HepG2 (cell line): Measurements from ENCODE around the gene SCRT2. TPM values are rescaled to one million over a fixed set of nuclear protein-coding genes. Genes with fewer than 3 reads are reported as not detected.

ENCODE experiments used
- CSRNP1 ChIP-seq: sonication (generic); formaldehyde crosslinking; IDR thresholded peaks from 2 replicates; pipeline ENCODE4 v1.8.1; 2023; ENCODE audit warnings: mild to moderate bottlenecking, missing genetic modification reagents
- HOXA9 ChIP-seq: sonication (generic); formaldehyde crosslinking; IDR thresholded peaks from 2 replicates; pipeline ENCODE4 v1.8.1; 2022; ENCODE audit warnings: missing genetic modification reagents, mild to moderate bottlenecking, moderate library complexity, borderline replicate concordance
- IRX3 ChIP-seq: sonication (generic); formaldehyde crosslinking; IDR thresholded peaks from 2 replicates; pipeline ENCODE4 v1.8.1; 2023; ENCODE audit warnings: mild to moderate bottlenecking, low read depth, missing genetic modification reagents, borderline replicate concordance
- ISX ChIP-seq: sonication (generic); formaldehyde crosslinking; conservative IDR thresholded peaks from 2 replicates; pipeline ENCODE4 v1.5.0; 2020; ENCODE audit warnings: missing genetic modification reagents
- KAT2B ChIP-seq: fragments of 150-350 bp; IDR thresholded peaks from 2 replicates; pipeline ENCODE4 v1.6.1; 2014; ENCODE audit warnings: low read depth, low read length, borderline replicate concordance
- MAF1 ChIP-seq: sonication (generic); formaldehyde crosslinking; IDR thresholded peaks from 2 replicates; pipeline ENCODE4 v1.5.0; 2020; ENCODE audit warnings: missing genetic modification reagents, borderline replicate concordance
- MED13 ChIP-seq: sonication (generic); formaldehyde crosslinking; IDR thresholded peaks from 2 replicates; pipeline ENCODE4 v1.5.0; 2020; ENCODE audit warnings: missing genetic modification reagents
- MTERF4 ChIP-seq: sonication (generic); formaldehyde crosslinking; IDR thresholded peaks from 2 replicates; pipeline ENCODE4 v1.8.0; 2023; ENCODE audit warnings: mild to moderate bottlenecking, missing genetic modification reagents
- NFYB ChIP-seq: sonication (generic); formaldehyde crosslinking; IDR thresholded peaks from 2 replicates; pipeline ENCODE4 v1.4.0; 2020; ENCODE audit warnings: missing genetic modification reagents
- PATZ1 ChIP-seq: sonication (generic); formaldehyde crosslinking; IDR thresholded peaks from 2 replicates; pipeline ENCODE4 v1.4.0; 2020; ENCODE audit warnings: missing genetic modification reagents
- PHF20 ChIP-seq: sonication (generic); formaldehyde crosslinking; IDR thresholded peaks from 2 replicates; pipeline ENCODE4 v1.5.0; 2020; ENCODE audit warnings: mild to moderate bottlenecking, missing genetic modification reagents
- SIX1 ChIP-seq: sonication (generic); formaldehyde crosslinking; IDR thresholded peaks from 2 replicates; pipeline ENCODE4 v1.4.0; 2020; ENCODE audit warnings: missing genetic modification reagents, borderline replicate concordance
- TERF1 ChIP-seq: sonication (generic); formaldehyde crosslinking; IDR thresholded peaks from 2 replicates; pipeline ENCODE4 v1.8.0; 2022; ENCODE audit warnings: mild to moderate bottlenecking, missing genetic modification reagents, moderate library complexity
- ZGPAT ChIP-seq: IDR thresholded peaks from 2 replicates; pipeline ENCODE4 v1.6.1; 2016; ENCODE audit warnings: mild to moderate bottlenecking
- ZNF317 ChIP-seq: sonication (generic); formaldehyde crosslinking; IDR thresholded peaks from 2 replicates; pipeline ENCODE4 v1.5.0; 2020; ENCODE audit warnings: mild to moderate bottlenecking, missing genetic modification reagents
- ZNF333 ChIP-seq: sonication (generic); formaldehyde crosslinking; IDR thresholded peaks from 2 replicates; pipeline ENCODE4 v1.4.0; 2020; ENCODE audit warnings: mild to moderate bottlenecking, missing genetic modification reagents, borderline replicate concordance
- ZNF451 ChIP-seq: sonication (generic); formaldehyde crosslinking; IDR thresholded peaks from 2 replicates; pipeline ENCODE4 v1.5.0; 2020; ENCODE audit warnings: mild to moderate bottlenecking, missing genetic modification reagents
- ZNF546 ChIP-seq: sonication (generic); formaldehyde crosslinking; conservative IDR thresholded peaks from 2 replicates; pipeline ENCODE4 v1.8.1; 2023; ENCODE audit warnings: mild to moderate bottlenecking, missing genetic modification reagents
- ZNF713 ChIP-seq: sonication (generic); formaldehyde crosslinking; IDR thresholded peaks from 2 replicates; pipeline ENCODE4 v1.4.0; 2020; ENCODE audit warnings: mild to moderate bottlenecking, missing genetic modification reagents
- ZNF75D ChIP-seq: sonication (generic); formaldehyde crosslinking; IDR thresholded peaks from 2 replicates; pipeline ENCODE4 v1.8.1; 2023; ENCODE audit warnings: missing genetic modification reagents, mild to moderate bottlenecking, borderline replicate concordance
- ZNF790 ChIP-seq: sonication (generic); formaldehyde crosslinking; IDR thresholded peaks from 2 replicates; pipeline ENCODE4 v1.8.0; 2022; ENCODE audit warnings: missing genetic modification reagents, mild to moderate bottlenecking, borderline replicate concordance
- polyA plus RNA-seq, 8 experiments: library from polyadenylated mRNA; depleted of rRNA in 3 of 8; stranded (reverse) in 7 of 8; unstranded in 1 of 8; fragments of >200 nt; fragmentation: Illumina TruSeq in 4 of 8; extraction: Trizol in 4 of 8; gene quantifications; 2 replicates each; pipeline versions ENCODE4 v1.2.1 to v1.2.3, GENCODE V29; 2011 to 2016; ENCODE audit warnings: low read depth in 4 of 8, missing spikeins in 1 of 8, mixed read lengths in 1 of 8; ENCODE audit not compliant: insufficient read depth in 1 of 8
- total RNA-seq, 5 experiments: library from RNA; depleted of rRNA; stranded (reverse); fragments of >200 nt; fragmentation: Illumina TruSeq; extraction: Trizol; gene quantifications; 2 replicates each; pipeline ENCODE4 v1.2.3, GENCODE V29; 2016; ENCODE audit warnings: low read depth in 1 of 5

Gene SCRT2
- total and polyA plus RNA-seq, 2 of the 13 experiments (the other 11 are each of a cell fraction or from before 2014, with no cell fraction given): not detected

- TF ChIP-seq MTERF4 (CRISPR knock-in tag): peak; percentile 99
- peak; percentile 98 for TF ChIP-seq HOXA9 (CRISPR knock-in tag)
- TF ChIP-seq ZNF333: peak; percentile 92; the same call in 1 of the 2 replicates
- TF ChIP-seq PATZ1 (CRISPR knock-in tag): peak; percentile 32; the same call in 1 of the 2 replicates
- TF ChIP-seq ZNF317 (CRISPR knock-in tag): no peak
- peak; percentile 61; the same call in 1 of the 2 replicates for TF ChIP-seq PHF20 (CRISPR knock-in tag)
- TF ChIP-seq ZNF713 (CRISPR knock-in tag): peak; percentile 92; the same call in 1 of the 2 replicates
- peak; percentile 100 for TF ChIP-seq ZNF790
- TF ChIP-seq ZNF546 (CRISPR knock-in tag): peak; percentile 99
- peak; percentile 86; the same call in 1 of the 2 replicates for TF ChIP-seq MAF1
- TF ChIP-seq ZGPAT (CRISPR knock-in tag): peak; percentile 59; the same call in 1 of the 2 replicates
- TF ChIP-seq ZNF75D: no peak
- peak; percentile 77; the same call in 1 of the 2 replicates for TF ChIP-seq TERF1 (CRISPR knock-in tag)
- TF ChIP-seq ZNF451 (CRISPR knock-in tag): peak; percentile 99
- no peak for TF ChIP-seq CSRNP1
- TF ChIP-seq KAT2B: no peak
- TF ChIP-seq NFYB: 0 out of 2 replicates have a peak, but pooled peaks have one; percentile 12
- 0 out of 2 replicates have a peak, but pooled peaks have one; percentile 55 for TF ChIP-seq SIX1 (CRISPR knock-in tag)
- peak; percentile 97 for TF ChIP-seq ISX (CRISPR knock-in tag)
- peak; percentile 72 for TF ChIP-seq MED13
- peak; percentile 99 for TF ChIP-seq IRX3 (CRISPR knock-in tag)
These were observed at the start of gene SCRT2 (continued) for GRCh38 chr20:675453-676314.
